Measurements from ENCODE around the gene TTC39A. TPM values are rescaled to one million over a fixed set of nuclear protein-coding genes. Genes with fewer than 3 reads are reported as not detected.

TTC39A gene
- total RNA-seq, 1 experiment from 2014 or later: 15.4 TPM

DNA sequence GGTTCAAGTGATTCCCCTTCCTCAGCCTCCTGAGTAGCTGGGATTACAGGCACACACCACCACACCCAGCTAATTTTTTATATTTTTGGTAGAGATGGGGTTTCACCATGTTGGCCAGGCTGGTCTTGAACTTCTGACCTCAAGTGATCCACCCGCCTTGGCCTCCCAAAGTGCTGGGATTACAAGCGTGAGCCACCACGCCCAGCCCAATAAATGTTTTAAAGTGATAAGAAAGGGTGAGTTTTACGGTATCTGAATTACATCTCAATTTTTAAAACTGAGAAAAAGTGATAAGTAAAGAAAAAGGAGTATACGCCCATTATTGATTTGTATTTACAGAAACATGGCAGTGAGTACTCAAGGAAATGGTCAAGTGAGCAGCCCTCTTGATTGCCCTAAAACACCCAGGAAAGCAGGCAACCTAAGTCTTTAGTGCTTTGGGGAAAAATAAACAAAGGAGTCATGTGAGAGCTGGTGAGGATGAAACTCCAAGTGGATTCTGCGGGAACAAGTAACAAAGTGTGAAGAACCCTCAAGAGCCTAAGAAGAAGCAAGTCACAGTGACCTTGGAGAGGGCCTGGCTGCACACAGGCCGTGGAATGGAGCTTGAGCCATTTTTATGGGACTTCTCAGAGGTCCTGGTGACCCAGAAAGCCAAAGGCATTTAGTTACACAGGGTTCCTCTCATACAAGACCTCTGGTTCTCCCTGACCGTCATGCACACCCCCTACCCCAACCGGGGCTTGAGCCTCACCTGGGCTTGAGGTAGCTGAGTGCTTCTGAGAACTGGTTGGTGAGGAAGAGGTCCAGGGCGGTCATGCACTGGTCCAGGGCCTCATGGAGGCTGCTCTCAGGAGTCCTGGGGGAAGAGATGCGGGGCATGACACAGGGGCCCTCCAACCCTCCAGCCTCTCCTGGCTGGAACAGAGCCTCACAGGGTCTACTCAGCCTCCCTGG lies 9.1 kb downstream of the TTC39A start:
- no peak for TF ChIP-seq CEBPB (IDR thresholded peaks at IDR 0.05; ENCODE audit: low read depth)
- TF ChIP-seq JUND (IDR thresholded peaks at IDR 0.05): no peak
- no peak for TF ChIP-seq FOSL1 (IDR thresholded peaks at IDR 0.05; ENCODE audit: low read depth)
- TF ChIP-seq, protein P1, sequence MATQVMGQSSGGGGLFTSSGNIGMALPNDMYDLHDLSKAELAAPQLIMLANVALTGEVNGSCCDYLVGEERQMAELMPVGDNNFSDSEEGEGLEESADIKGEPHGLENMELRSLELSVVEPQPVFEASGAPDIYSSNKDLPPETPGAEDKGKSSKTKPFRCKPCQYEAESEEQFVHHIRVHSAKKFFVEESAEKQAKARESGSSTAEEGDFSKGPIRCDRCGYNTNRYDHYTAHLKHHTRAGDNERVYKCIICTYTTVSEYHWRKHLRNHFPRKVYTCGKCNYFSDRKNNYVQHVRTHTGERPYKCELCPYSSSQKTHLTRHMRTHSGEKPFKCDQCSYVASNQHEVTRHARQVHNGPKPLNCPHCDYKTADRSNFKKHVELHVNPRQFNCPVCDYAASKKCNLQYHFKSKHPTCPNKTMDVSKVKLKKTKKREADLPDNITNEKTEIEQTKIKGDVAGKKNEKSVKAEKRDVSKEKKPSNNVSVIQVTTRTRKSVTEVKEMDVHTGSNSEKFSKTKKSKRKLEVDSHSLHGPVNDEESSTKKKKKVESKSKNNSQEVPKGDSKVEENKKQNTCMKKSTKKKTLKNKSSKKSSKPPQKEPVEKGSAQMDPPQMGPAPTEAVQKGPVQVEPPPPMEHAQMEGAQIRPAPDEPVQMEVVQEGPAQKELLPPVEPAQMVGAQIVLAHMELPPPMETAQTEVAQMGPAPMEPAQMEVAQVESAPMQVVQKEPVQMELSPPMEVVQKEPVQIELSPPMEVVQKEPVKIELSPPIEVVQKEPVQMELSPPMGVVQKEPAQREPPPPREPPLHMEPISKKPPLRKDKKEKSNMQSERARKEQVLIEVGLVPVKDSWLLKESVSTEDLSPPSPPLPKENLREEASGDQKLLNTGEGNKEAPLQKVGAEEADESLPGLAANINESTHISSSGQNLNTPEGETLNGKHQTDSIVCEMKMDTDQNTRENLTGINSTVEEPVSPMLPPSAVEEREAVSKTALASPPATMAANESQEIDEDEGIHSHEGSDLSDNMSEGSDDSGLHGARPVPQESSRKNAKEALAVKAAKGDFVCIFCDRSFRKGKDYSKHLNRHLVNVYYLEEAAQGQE (IDR thresholded peaks at IDR 0.05; ENCODE audit: low read depth): no peak
- TF ChIP-seq, protein P2, sequence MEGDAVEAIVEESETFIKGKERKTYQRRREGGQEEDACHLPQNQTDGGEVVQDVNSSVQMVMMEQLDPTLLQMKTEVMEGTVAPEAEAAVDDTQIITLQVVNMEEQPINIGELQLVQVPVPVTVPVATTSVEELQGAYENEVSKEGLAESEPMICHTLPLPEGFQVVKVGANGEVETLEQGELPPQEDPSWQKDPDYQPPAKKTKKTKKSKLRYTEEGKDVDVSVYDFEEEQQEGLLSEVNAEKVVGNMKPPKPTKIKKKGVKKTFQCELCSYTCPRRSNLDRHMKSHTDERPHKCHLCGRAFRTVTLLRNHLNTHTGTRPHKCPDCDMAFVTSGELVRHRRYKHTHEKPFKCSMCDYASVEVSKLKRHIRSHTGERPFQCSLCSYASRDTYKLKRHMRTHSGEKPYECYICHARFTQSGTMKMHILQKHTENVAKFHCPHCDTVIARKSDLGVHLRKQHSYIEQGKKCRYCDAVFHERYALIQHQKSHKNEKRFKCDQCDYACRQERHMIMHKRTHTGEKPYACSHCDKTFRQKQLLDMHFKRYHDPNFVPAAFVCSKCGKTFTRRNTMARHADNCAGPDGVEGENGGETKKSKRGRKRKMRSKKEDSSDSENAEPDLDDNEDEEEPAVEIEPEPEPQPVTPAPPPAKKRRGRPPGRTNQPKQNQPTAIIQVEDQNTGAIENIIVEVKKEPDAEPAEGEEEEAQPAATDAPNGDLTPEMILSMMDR (IDR thresholded peaks at IDR 0.05 in 2 of 3, conservative IDR thresholded peaks at IDR 0.05 in 1 of 3; ENCODE audit: borderline replicate concordance in 1 of 3, insufficient read depth in 1 of 3, low read depth in 2 of 3, low read length in 2 of 3): no peak
- no peak for TF ChIP-seq ZNF274 (IDR thresholded peaks at IDR 0.05; ENCODE audit: low read depth, low read length)
- no peak for TF ChIP-seq POLR2A (IDR thresholded peaks at IDR 0.05; ENCODE audit: borderline replicate concordance, extremely low read depth, insufficient read depth, insufficient read length)
- TF ChIP-seq YY1 (IDR thresholded peaks at IDR 0.05; ENCODE audit: extremely low read depth, insufficient replicate concordance, low read depth, low read length): no peak
- no peak for TF ChIP-seq SP1 (IDR thresholded peaks at IDR 0.05; ENCODE audit: low read depth)
- TF ChIP-seq TCF7L2 (IDR thresholded peaks at IDR 0.05; ENCODE audit: borderline replicate concordance, extremely low read depth, insufficient read depth, insufficient read length): no peak
- TF ChIP-seq EZH2phosphoT487 (IDR thresholded peaks at IDR 0.05; ENCODE audit: borderline replicate concordance): no peak
- TF ChIP-seq, protein P3, sequence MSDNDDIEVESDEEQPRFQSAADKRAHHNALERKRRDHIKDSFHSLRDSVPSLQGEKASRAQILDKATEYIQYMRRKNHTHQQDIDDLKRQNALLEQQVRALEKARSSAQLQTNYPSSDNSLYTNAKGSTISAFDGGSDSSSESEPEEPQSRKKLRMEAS (IDR thresholded peaks at IDR 0.05): no peak
- no peak overlapping the region for H3K4me3 ChIP-seq (replicated peaks in 1 of 2; ENCODE audit: low read depth in 1 of 2, low read length in 2 of 2)
- no peak overlapping the region for H3K27ac ChIP-seq (ENCODE audit: low read depth, low read length)
- CTCF ChIA-PET: interaction anchor here (0.9 kb wide), 1 partner anchor 8 kb away, joined by 3 read pairs; no protein-coding TSS in a partner anchor
- peaks cover 0 to 11% of the 10 kb centered on the region in 2 experiments; a peak in 2 of 4 replicates for H3K4me1 ChIP-seq (ENCODE audit: control insufficient read depth in 1 of 2, insufficient read depth in 2 of 2, low read length in 2 of 2)
- no peak overlapping the region for H2AFZ ChIP-seq (ENCODE audit: low read depth, low read length, poor library complexity, severe bottlenecking)
- BruUV-seq (replicated peaks): no TSS peak
- no peaks in the 10 kb centered on the region for H4K20me1 ChIP-seq (ENCODE audit: insufficient read depth)
- no peak for DNase-seq (ENCODE audit: low read depth, low spot score)
- peaks cover 2% of the 10 kb centered on the region; the same call in 1 of the 2 replicates for H3K79me2 ChIP-seq (ENCODE audit: insufficient read depth, low read length)
- ATAC-seq: no peak
- intact Hi-C loops (cut with micrococcal nuclease): no loop called here
- no peaks in the 10 kb centered on the region for H3K9me3 ChIP-seq (ENCODE audit: control insufficient read depth in 1 of 2, insufficient read depth in 1 of 2, low read depth in 1 of 2, low read length in 2 of 2)
- no peaks in the 10 kb centered on the region for H3K36me3 ChIP-seq (ENCODE audit: control insufficient read depth in 1 of 2, insufficient read depth in 2 of 2, low read length in 2 of 2)
- H3K4me2 ChIP-seq (ENCODE audit: low read length): no peak overlapping the region
- no peaks in the 10 kb centered on the region for H3K9me2 ChIP-seq (ENCODE audit: insufficient read depth)
- no peak overlapping the region for H3K9ac ChIP-seq (ENCODE audit: low read length)
- RAD21 ChIA-PET (ENCODE audit: low non-redundant PET in 1 of 2, low total read pairs in 2 of 2, uncharacterized antibody in 2 of 2, unreplicated experiment in 2 of 2): no interaction called here
- POLR2A ChIA-PET: no interaction called here
- no peaks in the 10 kb centered on the region for H3K27me3 ChIP-seq (ENCODE audit: insufficient read depth, low read length)
